GM23338 (cell line): Measurements from ENCODE around the gene CRKL. TPM values are rescaled to one million over a fixed set of nuclear protein-coding genes. Genes with fewer than 3 reads are reported as not detected.

Experiments used
- ATAC-seq: fragments of 200-7000 bp; cut with Tn5 transposase; 3 replicates; pipeline ENCODE4 v1.9.1; 2020
- DNase-seq: peaks from one replicate; pipeline ENCODE4 v3.0.0-alpha.2; 2015; ENCODE audit warnings: low spot score
- H2AFZ ChIP-seq: fragments of 200-600 bp; sonication (generic); 2 replicates; pipeline ENCODE4 v1.8.0; 2016; ENCODE audit warnings: antibody characterized with exemption, mild to moderate bottlenecking, moderate library complexity
- H3F3A ChIP-seq: fragments of 200-600 bp; sonication (generic); replicated peaks from 2 replicates; pipeline ENCODE4 v1.8.0; 2017; ENCODE audit warnings: antibody characterized with exemption, mixed run types, low read depth
- H3K27ac ChIP-seq: fragments of 200-600 bp; sonication (generic); 2 replicates; pipeline ENCODE4 v1.6.1; 2016; ENCODE audit warnings: low read depth
- H3K27me3 ChIP-seq: fragments of 200-600 bp; sonication (generic); 2 replicates; pipeline ENCODE4 v1.8.0; 2016; ENCODE audit warnings: mild to moderate bottlenecking, mixed run types, moderate library complexity; ENCODE audit not compliant: insufficient read depth
- H3K36me3 ChIP-seq: fragments of 200-600 bp; sonication (generic); 2 replicates; pipeline ENCODE4 v1.8.0; 2016; ENCODE audit warnings: mild to moderate bottlenecking; ENCODE audit not compliant: insufficient read depth
- H3K4me1 ChIP-seq: fragments of 200-600 bp; sonication (generic); 2 replicates; pipeline ENCODE4 v1.8.0; 2016; ENCODE audit warnings: mild to moderate bottlenecking, moderate library complexity; ENCODE audit not compliant: insufficient read depth
- H3K4me2 ChIP-seq: fragments of 200-600 bp; sonication (generic); 2 replicates; pipeline ENCODE4 v1.7.1; 2017; ENCODE audit warnings: mixed run types
- H3K4me3 ChIP-seq: fragments of 200-600 bp; sonication (generic); 2 replicates; pipeline ENCODE4 v1.6.1; 2016; ENCODE audit warnings: mixed run types
- H3K79me2 ChIP-seq: fragments of 200-600 bp; sonication (generic); replicated peaks from 2 replicates; pipeline ENCODE4 v1.8.0; 2017; ENCODE audit warnings: mild to moderate bottlenecking; ENCODE audit not compliant: insufficient read depth
- H3K9me2 ChIP-seq: fragments of 200-600 bp; sonication (generic); 2 replicates; pipeline ENCODE4 v1.8.0; 2017; ENCODE audit not compliant: insufficient read depth
- H4K20me1 ChIP-seq: fragments of 200-600 bp; sonication (generic); replicated peaks from 2 replicates; pipeline ENCODE4 v1.8.0; 2017; ENCODE audit warnings: mild to moderate bottlenecking; ENCODE audit not compliant: insufficient read depth
- H3K27ac Mint-ChIP-seq: 2 replicates; pipeline ENCODE4 v1.8.0; 2020; ENCODE audit warnings: inconsistent platforms, mild to moderate bottlenecking, moderate library complexity, mixed read lengths
- H3K27me3 Mint-ChIP-seq: 3 replicates; pipeline ENCODE4 v1.8.0; 2022; ENCODE audit warnings: low read depth, mild to moderate bottlenecking, moderate library complexity, mixed read lengths, inconsistent platforms; ENCODE audit not compliant: insufficient read depth, poor library complexity
- H3K36me3 Mint-ChIP-seq: 3 replicates; pipeline ENCODE4 v1.8.0; 2021; ENCODE audit warnings: low read depth, mild to moderate bottlenecking, inconsistent platforms, moderate library complexity, mixed read lengths
- H3K4me1 Mint-ChIP-seq: 3 replicates; pipeline ENCODE4 v1.8.0; 2020; ENCODE audit warnings: mild to moderate bottlenecking, inconsistent platforms, mixed read lengths
- H3K4me3 Mint-ChIP-seq: 3 replicates; pipeline ENCODE4 v1.8.0; 2021; ENCODE audit warnings: moderate library complexity, mild to moderate bottlenecking, inconsistent platforms, mixed read lengths
- H3K9me3 Mint-ChIP-seq: 3 replicates; pipeline ENCODE4 v1.8.0; 2020; ENCODE audit warnings: moderate library complexity, mild to moderate bottlenecking, inconsistent platforms, mixed read lengths
- CREB1 ChIP-seq: fragments of 250-450 bp; sonication (Bioruptor Pico); IDR thresholded peaks from 2 replicates; pipeline ENCODE4 v1.5.0; 2020; ENCODE audit warnings: low read depth, mild to moderate bottlenecking, moderate library complexity
- CTCF ChIP-seq, 2 experiments: fragments of 200-600 bp in 1 of 2; sonication (generic) in 1 of 2; conservative IDR thresholded peaks; 2 replicates each; pipeline versions ENCODE4 v1.5.1 to v1.6.1; 2016 to 2017; ENCODE audit warnings: antibody characterized with exemption in 2 of 2, low read depth in 2 of 2, mild to moderate bottlenecking in 2 of 2, moderate library complexity in 1 of 2
- EZH2 ChIP-seq: fragments of 200-600 bp; sonication (generic); IDR thresholded peaks from one replicate; pipeline ENCODE4 v1.8.0; 2017; ENCODE audit warnings: antibody characterized with exemption, mild to moderate bottlenecking, low read depth; ENCODE audit not compliant: unreplicated experiment
- EZH2phosphoT487 ChIP-seq: fragments of 200-600 bp; sonication (generic); IDR thresholded peaks from one replicate; pipeline ENCODE4 v1.8.1; 2018; ENCODE audit warnings: antibody characterized with exemption; ENCODE audit not compliant: unreplicated experiment
- JUNB ChIP-seq: IDR thresholded peaks from one replicate; pipeline ENCODE4 v1.6.1; 2016; ENCODE audit warnings: antibody characterized with exemption; ENCODE audit not compliant: unreplicated experiment
- NANOG ChIP-seq: IDR thresholded peaks from 2 replicates; pipeline ENCODE4 v1.6.1; 2016; ENCODE audit warnings: antibody characterized with exemption, borderline replicate concordance
- POLR2AphosphoS5 ChIP-seq: IDR thresholded peaks from 2 replicates; pipeline ENCODE4 v1.6.1; 2016; ENCODE audit warnings: antibody characterized with exemption, low read depth
- REST ChIP-seq: IDR thresholded peaks from one replicate; pipeline ENCODE4 v1.6.1; 2018; ENCODE audit warnings: antibody characterized with exemption; ENCODE audit not compliant: unreplicated experiment
- STAT1 ChIP-seq: IDR thresholded peaks from one replicate; pipeline ENCODE4 v1.6.1; 2016; ENCODE audit warnings: antibody characterized with exemption; ENCODE audit not compliant: unreplicated experiment
- ZNF114 ChIP-seq: fragments of 250-450 bp; sonication (Bioruptor Pico); IDR thresholded peaks from 2 replicates; pipeline ENCODE4 v1.5.0; 2020; ENCODE audit warnings: mild to moderate bottlenecking, moderate library complexity
- ZNF331 ChIP-seq: fragments of 250-450 bp; sonication (Bioruptor Pico); IDR thresholded peaks from 2 replicates; pipeline ENCODE4 v1.5.0; 2020; ENCODE audit warnings: low read depth, mild to moderate bottlenecking, moderate library complexity
- ZNF462 ChIP-seq: fragments of 250-450 bp; sonication (Bioruptor Pico); IDR thresholded peaks from 2 replicates; pipeline ENCODE4 v1.5.0; 2020; ENCODE audit warnings: mild to moderate bottlenecking, moderate library complexity
- polyA plus RNA-seq: library from polyadenylated mRNA; unstranded; fragments of >200 nt; fragmentation: Nextera tagmentation; extraction: Ambion mirVana; gene quantifications from 2 replicates; pipeline ENCODE4 v1.2.1, GENCODE V29; 2016
- total RNA-seq: library from RNA; depleted of rRNA; stranded (reverse); fragments of >200 nt; shearing (Covaris generic); gene quantifications from 2 replicates; pipeline ENCODE4 v1.2.3, GENCODE V29; 2014
- TF ChIP-seq, protein P1 (sequence below): IDR thresholded peaks from 2 replicates; pipeline ENCODE4 v1.6.1; 2016; ENCODE audit warnings: antibody characterized with exemption

Gene CRKL
- total and polyA plus RNA-seq, 2 experiments from 2014 or later, result 39.5 to 104 TPM

DNA sequence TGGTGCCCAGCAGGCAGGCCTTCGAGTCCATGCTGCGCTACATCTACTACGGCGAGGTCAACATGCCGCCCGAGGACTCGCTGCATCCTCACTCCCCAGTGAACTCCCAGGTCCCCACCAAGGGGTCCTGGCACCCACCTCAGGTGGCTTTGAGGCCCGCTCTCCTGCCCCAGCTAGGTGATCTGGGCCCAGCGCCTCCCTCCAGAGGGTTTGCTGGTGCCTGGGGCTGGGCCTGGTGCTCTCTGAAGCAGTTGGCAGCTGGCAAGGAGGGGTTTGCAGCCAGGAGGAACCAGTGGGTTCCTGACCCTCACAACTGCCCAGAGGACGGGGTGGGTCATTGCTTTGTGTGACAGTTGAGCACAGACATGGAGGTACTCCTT is 78.8 kb downstream of the CRKL start:
- Histone ChIP-seq H3K9me2 (no peaks in the 10 kb centered on the region), H2AFZ (no peak overlapping the region), H3K79me2 (no peaks in the 10 kb centered on the region), H3K4me3 (no peak overlapping the region), H3K4me1 (peaks cover 6% of the 10 kb centered on the region; the same call in 1 of the 2 replicates), H4K20me1 (no peaks in the 10 kb centered on the region), H3K27ac (no peak overlapping the region), H3K36me3 (no peaks in the 10 kb centered on the region), H3K27me3 (no peaks in the 10 kb centered on the region), H3F3A (no peaks in the 10 kb centered on the region), H3K4me2 (no peak overlapping the region)
- Mint-ChIP-seq H3K9me3 (no peaks in the 10 kb centered on the region), H3K27ac (no peak overlapping the region), H3K27me3 (peaks cover 8% of the 10 kb centered on the region), H3K36me3 (peaks cover 17% of the 10 kb centered on the region; the same call in 1 of the 3 replicates), H3K4me1 (no peaks in the 10 kb centered on the region), H3K4me3 (no peak overlapping the region)
- ATAC-seq (no peak), DNase-seq (no peak)
- no peak for TF ChIP-seq CTCF (conservative IDR thresholded peaks at IDR 0.05; ENCODE audit: low read depth in 2 of 2)
- TF ChIP-seq JUNB, result no peak
- TF ChIP-seq STAT1, result no peak
- no peak for TF ChIP-seq REST
- no peak for TF ChIP-seq ZNF462 (CRISPR knock-in tag)
- no peak for TF ChIP-seq NANOG
- no peak for TF ChIP-seq CREB1
- TF ChIP-seq POLR2AphosphoS5, result no peak
- no peak for TF ChIP-seq EZH2
- TF ChIP-seq ZNF331, result no peak
- no peak for TF ChIP-seq EZH2phosphoT487
- no peak for TF ChIP-seq ZNF114 (CRISPR knock-in tag)
- TF ChIP-seq, protein P1, sequence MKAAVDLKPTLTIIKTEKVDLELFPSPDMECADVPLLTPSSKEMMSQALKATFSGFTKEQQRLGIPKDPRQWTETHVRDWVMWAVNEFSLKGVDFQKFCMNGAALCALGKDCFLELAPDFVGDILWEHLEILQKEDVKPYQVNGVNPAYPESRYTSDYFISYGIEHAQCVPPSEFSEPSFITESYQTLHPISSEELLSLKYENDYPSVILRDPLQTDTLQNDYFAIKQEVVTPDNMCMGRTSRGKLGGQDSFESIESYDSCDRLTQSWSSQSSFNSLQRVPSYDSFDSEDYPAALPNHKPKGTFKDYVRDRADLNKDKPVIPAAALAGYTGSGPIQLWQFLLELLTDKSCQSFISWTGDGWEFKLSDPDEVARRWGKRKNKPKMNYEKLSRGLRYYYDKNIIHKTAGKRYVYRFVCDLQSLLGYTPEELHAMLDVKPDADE, result no peak
